Stimulated activated naive CD8-positive, alpha-beta T cell treated with anti-CD3 and anti-CD28 coated beads, Interleukin-15, amount 100 ng/mL, for 72 hours (primary cell): ENCODE measurements around the gene DMRTA2.

ENCODE experiments used
- ATAC-seq: fragments of 150-1000 bp; cut with Tn5 transposase; 2 replicates; pipeline ENCODE4 v1.10.0; 2021; ENCODE audit warnings: mild to moderate bottlenecking, moderate library complexity
- DNase-seq, 2 donors: peaks; one replicate each; pipeline ENCODE4 v3.0.0; 2021 to 2022
- H3K27ac Mint-ChIP-seq, 2 donors: one replicate each; pipeline ENCODE4 v1.8.0; 2022; ENCODE audit warnings: mild to moderate bottlenecking in 2 of 2, mixed read lengths in 2 of 2, moderate library complexity in 2 of 2
- H3K27me3 Mint-ChIP-seq: one replicate; pipeline ENCODE4 v1.8.0; 2022; ENCODE audit warnings: mixed read lengths
- H3K4me1 Mint-ChIP-seq: one replicate; pipeline ENCODE4 v1.8.0; 2022; ENCODE audit warnings: mild to moderate bottlenecking, mixed read lengths
- H3K4me3 Mint-ChIP-seq, 2 donors: one replicate each; pipeline ENCODE4 v1.8.0; 2022; ENCODE audit warnings: mild to moderate bottlenecking in 2 of 2, mixed read lengths in 2 of 2, moderate library complexity in 1 of 2
- H3K9me3 Mint-ChIP-seq, 2 donors: one replicate each; pipeline ENCODE4 v1.8.0; 2022; ENCODE audit warnings: mixed read lengths in 2 of 2

DMRTA2 gene

DNA sequence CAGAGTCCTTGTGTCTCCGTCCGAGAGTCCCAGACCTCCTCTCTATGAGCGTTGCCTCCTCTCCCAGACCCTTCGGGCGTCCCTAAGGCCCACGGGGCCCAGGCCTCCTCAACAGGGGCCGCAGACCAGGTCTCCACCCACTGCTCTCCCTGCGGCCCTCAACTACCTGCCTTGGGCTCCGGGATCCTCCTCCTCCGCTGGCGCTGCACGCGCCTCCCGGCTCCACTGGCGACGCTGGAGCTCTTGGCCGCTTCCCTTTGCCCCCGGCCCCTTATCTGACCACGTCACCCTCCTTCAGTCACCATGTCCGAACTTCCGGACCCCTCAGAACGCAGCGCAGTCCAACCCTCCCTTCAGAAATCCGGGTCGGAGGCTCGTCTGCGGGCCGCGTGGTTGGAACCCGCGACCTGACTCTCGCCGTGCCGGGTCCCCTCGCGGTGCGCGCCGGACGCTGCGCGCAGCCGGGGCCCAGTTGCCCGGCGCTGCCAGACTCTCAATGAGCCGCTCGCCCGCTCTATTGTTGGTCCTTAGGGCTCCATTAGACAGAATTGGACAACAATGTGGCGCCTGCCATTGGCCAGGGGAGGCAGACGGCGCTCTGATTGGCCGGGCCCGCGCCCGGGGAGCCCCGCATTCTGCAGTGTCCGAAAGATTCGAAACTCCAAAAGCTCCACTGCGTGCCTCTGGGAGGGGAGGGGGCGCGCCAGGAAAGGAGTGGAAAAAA is at the start of gene DMRTA2:
Gene DMRTA2, minus strand, starts transcription at position 498 of the 724 bp plus-strand sequence. CDS start 1,907 bp downstream, outside the sequence.
- peaks cover 87% of the 10 kb centered on the region for H3K4me1 Mint-ChIP-seq

DNA sequence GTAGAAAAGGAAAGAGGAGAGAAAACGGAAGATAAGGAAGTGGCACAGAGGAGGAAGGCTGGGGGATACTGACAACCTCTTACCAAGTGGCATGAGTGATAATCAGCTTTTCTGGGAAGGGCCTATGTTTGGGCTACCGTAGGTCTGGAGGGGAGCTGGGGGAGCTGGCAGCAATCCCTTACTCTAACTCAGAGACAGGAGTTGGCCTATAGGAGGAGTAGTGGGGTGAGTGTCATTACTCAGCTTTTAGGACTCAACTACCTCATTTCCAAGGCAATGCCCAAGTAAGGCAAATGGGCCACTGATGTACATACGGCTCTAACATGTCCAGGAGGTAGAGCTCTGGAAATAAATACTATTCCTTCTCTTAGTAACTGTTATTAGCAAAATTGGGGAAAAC is 48.7 kb upstream of the DMRTA2 start:
- H3K4me1 Mint-ChIP-seq: no peaks in the 10 kb centered on the region
- DNase-seq (no peak), ATAC-seq (no peak)
- H3K27me3 Mint-ChIP-seq: no peaks in the 10 kb centered on the region
- H3K9me3 Mint-ChIP-seq: no peaks in the 10 kb centered on the region
- no peak overlapping the region for H3K4me3 Mint-ChIP-seq
- H3K27ac Mint-ChIP-seq: no peak overlapping the region

More for the DNA sequence above, at the start of gene DMRTA2:
- Mint-ChIP-seq H3K27me3 (peaks cover 95% of the 10 kb centered on the region), H3K9me3 (no peaks in the 10 kb centered on the region), H3K27ac (peak within 1 kb of the TSS in 1 of 2 donors; percentile 72), H3K4me3 (peak within 1 kb of the TSS; percentile 80 to 89)
- DNase-seq (peak in 1 of 2 donors; percentile 20), ATAC-seq (peak; percentile 31)

DNA sequence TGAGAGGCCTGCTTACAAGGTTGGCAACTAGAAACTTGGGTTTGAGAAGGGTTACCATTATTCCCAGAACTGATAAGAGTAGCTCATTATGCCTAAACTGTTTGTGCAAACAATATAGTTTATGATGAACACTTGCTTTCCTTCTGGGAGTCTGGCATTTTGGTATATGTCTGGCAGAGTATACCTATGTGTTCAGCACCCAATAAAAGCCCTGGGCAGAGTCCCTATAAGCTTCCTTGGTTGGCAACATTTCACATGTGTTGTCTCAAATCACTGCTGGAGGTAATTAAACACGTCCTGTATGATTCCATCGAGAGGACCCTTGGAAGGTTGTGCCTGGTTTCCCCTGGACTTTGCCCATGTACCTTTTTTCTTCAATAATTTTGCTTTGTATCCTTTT is 39.7 kb upstream of the DMRTA2 start:
- Mint-ChIP-seq H3K27me3 (no peaks in the 10 kb centered on the region), H3K9me3 (no peaks in the 10 kb centered on the region), H3K4me3 (no peak overlapping the region), H3K4me1 (peaks cover 6% of the 10 kb centered on the region), H3K27ac (peak overlapping the region in 1 of 2 donors; percentile 42)
- DNase-seq: no peak
- no peak for ATAC-seq

DNA sequence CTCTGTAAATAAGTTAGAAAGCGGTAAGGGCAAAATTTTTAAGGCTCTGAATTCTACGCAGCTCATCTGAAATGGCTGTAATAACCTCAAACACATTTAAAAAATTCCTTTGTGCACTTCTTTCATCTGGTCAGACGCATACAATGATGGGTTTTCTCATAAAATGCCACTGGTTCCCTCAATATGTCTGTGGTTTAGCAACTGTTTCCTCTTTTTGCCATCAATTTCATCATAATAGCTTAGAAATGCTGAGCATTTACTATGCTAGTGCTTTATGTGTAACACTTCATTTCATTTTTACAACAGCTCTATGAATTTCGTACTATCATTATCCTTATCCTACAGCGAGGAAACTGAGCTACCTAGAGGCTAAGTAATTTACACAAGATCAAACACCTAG is 35.3 kb upstream of the DMRTA2 start:
- no peak for DNase-seq
- peak overlapping the region in 1 of 2 donors; percentile 71 for H3K27ac Mint-ChIP-seq
- peaks cover 14% of the 10 kb centered on the region for H3K4me1 Mint-ChIP-seq
- peak; percentile 59 for ATAC-seq
- no peaks in the 10 kb centered on the region for H3K9me3 Mint-ChIP-seq
- no peaks in the 10 kb centered on the region for H3K27me3 Mint-ChIP-seq
- no peak overlapping the region for H3K4me3 Mint-ChIP-seq

DNA sequence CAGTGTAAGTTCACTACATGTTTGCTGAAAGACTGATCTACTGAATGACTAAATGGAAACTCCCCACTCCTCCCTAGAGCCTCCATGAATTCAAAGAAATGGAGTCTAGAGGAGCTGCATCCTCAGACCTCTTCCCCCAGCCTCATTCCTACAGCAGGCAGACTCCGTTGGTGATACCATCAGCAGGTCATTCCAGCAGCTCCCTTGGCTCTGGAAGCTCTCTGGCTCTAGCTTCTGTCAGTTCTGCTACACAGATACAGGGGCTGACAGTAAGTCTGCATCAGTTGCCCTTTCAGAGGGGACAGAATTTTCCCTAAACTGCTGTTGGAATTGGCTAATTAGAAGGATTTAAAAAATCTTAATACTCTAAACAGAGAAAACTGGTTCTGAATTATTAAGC is 31.7 kb upstream of the DMRTA2 start:
- peak overlapping the region; percentile 13 to 57 for H3K27ac Mint-ChIP-seq
- no peaks in the 10 kb centered on the region for H3K27me3 Mint-ChIP-seq
- ATAC-seq: no peak
- DNase-seq: no peak
- no peak overlapping the region for H3K4me3 Mint-ChIP-seq
- H3K4me1 Mint-ChIP-seq: peaks cover 41% of the 10 kb centered on the region
- no peaks in the 10 kb centered on the region for H3K9me3 Mint-ChIP-seq

DNA sequence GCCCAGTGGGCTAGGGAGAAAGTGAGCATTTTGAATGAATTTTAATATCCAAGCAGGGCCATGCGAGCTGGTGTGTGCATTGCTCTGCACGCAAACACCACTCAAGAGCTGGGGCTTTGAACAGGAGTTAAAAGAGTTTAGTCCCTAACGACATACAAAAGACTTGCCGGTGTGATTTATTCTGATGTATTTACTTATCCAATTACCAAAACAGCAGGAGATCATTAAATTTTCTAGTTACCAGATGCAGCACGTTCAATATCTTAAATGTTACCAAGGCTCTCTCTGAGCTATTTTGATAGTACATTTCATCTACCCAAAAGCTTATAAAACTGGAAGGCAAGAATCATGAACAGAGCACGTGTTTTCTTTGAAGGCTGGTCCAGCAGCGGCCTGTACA is 30.0 kb upstream of the DMRTA2 start:
- H3K4me1 Mint-ChIP-seq: peaks cover 35% of the 10 kb centered on the region
- no peaks in the 10 kb centered on the region for H3K27me3 Mint-ChIP-seq
- H3K27ac Mint-ChIP-seq: no peak overlapping the region
- DNase-seq: no peak
- no peaks in the 10 kb centered on the region for H3K9me3 Mint-ChIP-seq
- ATAC-seq: no peak
- no peak overlapping the region for H3K4me3 Mint-ChIP-seq

DNA sequence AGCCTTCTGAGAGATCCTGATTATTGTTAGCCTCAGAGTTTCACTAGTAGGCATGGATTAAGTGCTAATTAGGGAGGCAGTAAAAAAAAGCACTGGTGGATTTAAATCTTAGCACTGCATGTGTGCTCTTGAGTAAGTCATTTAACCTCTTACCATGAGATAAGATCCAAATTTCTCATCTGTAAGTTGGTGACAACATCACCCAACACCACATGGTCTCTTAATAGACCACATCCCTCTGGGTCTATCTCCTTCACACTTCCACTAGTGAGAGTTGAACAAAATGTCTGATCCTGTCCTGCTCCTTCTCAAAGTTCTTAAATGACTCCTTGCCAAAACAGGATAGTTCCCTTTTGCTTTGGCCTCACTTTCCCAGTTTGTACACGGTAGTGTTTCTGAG is 29.5 kb upstream of the DMRTA2 start:
- H3K4me3 Mint-ChIP-seq: no peak overlapping the region
- H3K27me3 Mint-ChIP-seq: no peaks in the 10 kb centered on the region
- H3K4me1 Mint-ChIP-seq: peaks cover 35% of the 10 kb centered on the region
- H3K27ac Mint-ChIP-seq: no peak overlapping the region
- DNase-seq (no peak), ATAC-seq (peak; percentile 70)
- H3K9me3 Mint-ChIP-seq: no peaks in the 10 kb centered on the region

DNA sequence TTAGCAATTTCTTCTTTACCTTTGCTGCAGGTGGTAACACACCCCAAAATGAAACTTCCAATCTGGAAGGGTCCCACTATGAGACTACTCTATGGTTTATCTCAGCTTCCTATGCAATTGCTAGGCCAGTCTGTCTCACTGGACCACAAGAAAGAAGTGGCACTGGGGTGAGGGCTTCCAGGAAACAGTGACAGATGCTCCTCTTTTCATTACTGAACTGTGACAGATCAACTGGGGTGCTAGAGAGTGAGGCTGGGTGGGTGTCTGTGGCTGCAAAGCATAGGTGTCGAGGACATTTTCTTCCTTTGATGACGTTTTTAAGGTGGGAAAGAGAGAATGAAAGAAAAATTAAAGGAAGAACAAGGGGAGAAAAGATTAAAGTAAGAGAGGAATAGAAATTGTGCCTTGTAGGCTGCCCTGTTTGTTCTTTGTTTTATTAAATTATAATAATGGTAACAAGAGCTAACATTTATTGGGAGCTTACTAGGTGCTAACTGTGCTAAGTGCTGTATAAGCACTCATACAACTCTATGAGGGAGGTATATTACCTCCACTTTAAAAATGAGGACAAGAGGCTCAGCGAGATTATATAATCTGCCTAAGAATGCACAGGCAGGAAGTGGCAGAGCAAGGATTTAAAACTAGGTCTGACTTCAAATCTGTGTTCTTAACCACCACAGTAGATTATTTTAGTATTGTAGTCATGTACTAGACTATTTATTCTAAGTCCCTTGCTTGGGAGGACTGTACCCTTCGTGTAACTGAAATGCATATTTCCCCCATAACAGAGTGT is 27.8 kb upstream of the DMRTA2 start:
- Mint-ChIP-seq H3K27me3 (no peaks in the 10 kb centered on the region), H3K9me3 (no peaks in the 10 kb centered on the region), H3K4me3 (peak overlapping the region in 1 of 2 donors; percentile 2), H3K27ac (peak overlapping the region in 1 of 2 donors; percentile 15), H3K4me1 (peaks cover 35% of the 10 kb centered on the region)
- DNase-seq: peak in 1 of 2 donors; percentile 29
- peak; percentile 84 for ATAC-seq

DNA sequence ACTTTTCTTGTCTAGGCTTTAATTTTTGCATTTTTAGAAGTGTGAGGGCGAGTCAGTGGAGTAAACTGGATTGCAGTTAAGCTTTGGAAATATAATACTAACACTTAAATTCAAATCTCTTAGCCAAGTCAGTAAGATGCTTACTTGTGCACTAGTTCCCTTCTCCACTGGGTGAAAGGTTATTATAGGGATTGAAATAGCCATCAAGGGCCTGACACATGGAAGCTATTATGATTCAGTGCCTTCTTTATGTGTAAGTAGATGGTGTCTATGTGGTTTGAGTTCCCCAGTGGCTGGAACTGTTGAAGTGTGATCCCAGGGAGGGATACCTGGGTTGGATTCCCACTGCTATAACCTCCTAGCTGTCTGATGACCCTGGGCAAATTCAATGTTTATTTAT is 24.7 kb upstream of the DMRTA2 start:
- DNase-seq: no peak
- H3K4me1 Mint-ChIP-seq: peaks cover 21% of the 10 kb centered on the region
- H3K27me3 Mint-ChIP-seq: no peaks in the 10 kb centered on the region
- H3K9me3 Mint-ChIP-seq: no peaks in the 10 kb centered on the region
- no peak overlapping the region for H3K27ac Mint-ChIP-seq
- no peak for ATAC-seq
- H3K4me3 Mint-ChIP-seq: no peak overlapping the region

DNA sequence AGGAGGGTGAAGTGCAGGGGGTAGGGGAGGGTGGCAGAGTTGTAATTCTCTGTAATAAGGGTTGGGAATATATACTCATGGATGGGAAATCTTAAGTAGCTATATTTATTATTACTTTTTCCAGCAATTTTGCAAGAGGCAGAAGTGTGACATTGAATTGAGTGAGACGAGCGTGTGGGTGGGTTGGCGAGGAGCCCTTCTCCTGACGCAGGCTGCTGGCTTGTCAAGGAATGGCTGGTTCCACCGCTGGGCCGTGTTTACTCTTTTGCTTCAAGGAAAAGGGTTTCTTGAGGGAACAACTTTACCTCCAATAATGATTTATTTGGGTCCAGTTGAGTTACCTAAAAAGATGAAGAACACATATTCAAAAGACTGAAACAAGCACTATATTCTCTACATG is 17.9 kb upstream of the DMRTA2 start:
- Mint-ChIP-seq H3K4me1 (peaks cover 7% of the 10 kb centered on the region), H3K9me3 (no peaks in the 10 kb centered on the region), H3K4me3 (no peak overlapping the region), H3K27me3 (no peaks in the 10 kb centered on the region), H3K27ac (no peak overlapping the region)
- no peak for DNase-seq
- ATAC-seq: no peak

DNA sequence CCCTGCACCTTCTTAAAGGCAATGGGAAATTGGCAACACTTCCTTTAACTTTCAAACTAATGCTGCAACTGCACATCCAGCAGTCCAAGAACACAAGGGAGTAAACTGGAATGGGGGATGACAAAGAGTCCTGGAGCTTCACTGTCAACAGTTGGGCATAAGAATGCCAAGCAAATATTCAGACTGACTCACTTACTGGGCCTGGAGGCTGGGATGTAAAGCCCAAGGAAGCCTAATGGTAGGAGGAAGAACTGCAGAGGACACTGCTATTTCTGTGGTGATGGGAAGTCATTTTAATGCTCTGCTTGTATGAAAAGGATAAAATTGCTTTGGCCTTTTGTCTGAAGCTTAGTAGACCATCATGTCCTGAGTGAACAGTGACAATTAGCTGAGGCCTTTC is 15.7 kb upstream of the DMRTA2 start:
- no peaks in the 10 kb centered on the region for H3K27me3 Mint-ChIP-seq
- H3K4me1 Mint-ChIP-seq: peaks cover 7% of the 10 kb centered on the region
- no peaks in the 10 kb centered on the region for H3K9me3 Mint-ChIP-seq
- ATAC-seq (no peak), DNase-seq (no peak)
- no peak overlapping the region for H3K4me3 Mint-ChIP-seq
- H3K27ac Mint-ChIP-seq: no peak overlapping the region

DNA sequence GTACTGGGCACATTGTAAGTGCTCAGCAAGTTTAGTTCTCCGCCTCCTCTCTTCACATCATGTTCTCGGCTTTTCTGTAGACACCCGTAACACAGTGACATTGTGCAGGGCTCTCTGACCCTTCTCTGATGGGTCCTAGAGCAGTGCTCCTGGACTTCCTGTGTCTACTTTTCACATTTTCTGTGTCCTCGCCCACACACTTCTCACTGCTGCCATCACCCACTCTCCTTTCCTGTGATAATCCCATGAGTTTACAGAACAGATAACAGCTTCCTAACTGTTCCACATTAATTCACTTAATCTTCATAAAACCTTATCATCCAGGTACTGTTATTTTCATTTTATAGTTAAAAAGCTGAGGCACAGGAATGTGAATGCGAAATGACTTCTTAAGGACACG is 13.2 kb upstream of the DMRTA2 start:
- Mint-ChIP-seq H3K27ac (no peak overlapping the region), H3K27me3 (peaks cover 17% of the 10 kb centered on the region), H3K4me3 (no peak overlapping the region), H3K4me1 (peaks cover 7% of the 10 kb centered on the region), H3K9me3 (no peaks in the 10 kb centered on the region)
- DNase-seq: no peak
- no peak for ATAC-seq

DNA sequence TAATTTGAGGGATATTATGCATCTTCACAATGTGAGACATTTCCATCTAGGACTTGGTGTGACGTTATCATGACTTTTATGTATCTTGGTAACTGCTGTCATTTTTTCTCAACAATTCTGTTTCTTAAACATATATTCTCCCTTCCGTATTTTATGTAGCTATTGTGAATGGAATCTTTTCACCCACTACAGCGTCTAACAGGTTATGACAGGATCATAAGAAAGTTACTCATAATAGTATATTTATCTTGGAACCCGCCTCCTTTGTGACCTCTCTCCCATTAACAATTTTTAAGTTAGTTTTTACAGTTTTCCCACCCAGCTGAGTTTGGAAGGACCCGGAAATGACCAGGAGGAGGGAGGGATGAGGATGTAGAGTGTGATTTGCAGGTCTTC is 6.8 kb upstream of the DMRTA2 start:
- H3K4me3 Mint-ChIP-seq: no peak overlapping the region
- peaks cover 80% of the 10 kb centered on the region for H3K27me3 Mint-ChIP-seq
- H3K27ac Mint-ChIP-seq: peak overlapping the region in 1 of 2 donors; percentile 20
- DNase-seq (no peak), ATAC-seq (no peak)
- H3K4me1 Mint-ChIP-seq: peaks cover 50% of the 10 kb centered on the region
- H3K9me3 Mint-ChIP-seq: no peaks in the 10 kb centered on the region

DNA sequence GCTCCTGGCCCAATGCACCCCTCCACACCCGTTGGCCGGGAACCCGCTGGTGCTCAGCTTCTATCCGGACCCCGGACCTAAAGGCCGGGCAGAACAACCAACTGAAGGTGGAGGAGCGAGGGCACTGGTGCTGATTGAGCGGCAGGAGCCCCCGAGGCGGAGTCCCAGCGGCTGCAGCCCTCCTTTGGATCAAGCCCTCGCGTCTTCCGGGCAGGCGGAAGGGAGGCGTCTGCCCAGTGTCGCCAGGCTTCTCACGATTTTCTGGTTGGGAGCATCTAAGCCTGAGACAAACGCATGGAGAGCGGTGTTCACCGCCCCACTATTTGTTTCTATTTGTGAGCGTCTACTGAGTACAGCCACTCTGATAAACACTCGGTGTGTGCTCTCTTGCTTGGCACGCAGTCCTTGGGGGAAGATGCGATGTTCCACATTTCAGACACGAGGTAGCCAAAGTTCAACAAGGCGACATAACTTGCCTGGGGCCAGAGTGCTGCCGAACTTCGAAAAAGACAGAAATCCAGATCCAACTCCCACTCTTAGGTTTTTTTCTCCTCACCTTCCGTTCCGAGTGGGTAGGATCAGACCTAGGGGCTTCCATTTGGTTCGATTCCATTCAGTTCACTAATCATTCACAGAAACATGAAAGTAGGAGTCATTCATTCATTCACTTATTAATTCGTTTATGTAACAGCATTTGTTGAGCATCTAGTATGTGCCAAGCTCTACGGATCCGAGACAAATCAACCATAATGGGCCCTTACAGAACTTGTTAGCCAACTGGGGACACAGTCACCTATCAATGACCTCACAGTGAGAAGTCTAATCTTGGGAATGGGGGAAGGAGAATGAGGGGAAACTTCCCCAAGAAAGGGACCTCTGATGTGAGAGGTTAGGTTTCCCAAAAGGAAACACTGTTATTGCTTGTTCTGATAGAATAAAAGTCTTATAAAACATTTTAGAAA is 4.9 kb upstream of the DMRTA2 start:
- Mint-ChIP-seq H3K4me3 (peak overlapping the region; percentile 9 to 50), H3K4me1 (peaks cover 69% of the 10 kb centered on the region), H3K27ac (no peak overlapping the region), H3K9me3 (no peaks in the 10 kb centered on the region), H3K27me3 (peaks cover 98% of the 10 kb centered on the region)
- DNase-seq (peak in 1 of 2 donors; percentile 17), ATAC-seq (no peak)

DNA sequence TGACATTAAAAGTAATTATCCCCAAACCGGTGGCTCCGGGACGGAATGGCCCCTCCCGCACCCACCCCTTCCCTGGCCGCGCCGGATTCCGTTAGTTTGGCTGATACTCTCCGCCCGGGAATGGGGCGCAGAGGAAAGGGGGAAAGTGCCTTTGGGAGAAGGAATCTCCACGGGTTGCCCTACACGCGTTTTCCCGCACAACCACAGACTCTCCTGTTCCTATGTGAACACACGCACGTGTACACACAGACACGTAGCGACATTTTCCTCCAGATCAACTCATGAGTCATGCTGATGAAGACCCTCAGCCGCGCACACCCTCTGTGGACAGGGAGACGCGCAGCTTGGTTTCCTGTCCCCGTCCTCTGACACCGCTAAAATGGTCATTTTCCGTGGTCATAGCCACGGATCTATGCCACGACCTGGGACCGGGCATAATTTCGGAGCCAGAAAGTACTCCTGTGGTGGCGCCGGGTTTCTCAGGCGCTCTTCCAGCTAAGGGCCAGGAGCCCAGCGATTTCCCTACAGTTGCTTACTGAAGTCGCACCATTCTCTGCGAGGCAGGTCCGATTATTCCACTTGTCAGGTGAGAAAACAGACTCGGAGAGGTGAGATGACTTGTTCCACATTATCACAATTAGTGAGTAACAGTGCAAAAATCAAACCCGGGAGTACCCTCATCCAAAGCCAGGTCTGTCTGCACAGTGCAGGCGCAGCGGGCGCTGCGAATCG is 4.0 kb upstream of the DMRTA2 start:
- Mint-ChIP-seq H3K4me1 (peaks cover 77% of the 10 kb centered on the region), H3K27ac (peak overlapping the region in 1 of 2 donors; percentile 10), H3K9me3 (no peaks in the 10 kb centered on the region), H3K27me3 (peaks cover 98% of the 10 kb centered on the region), H3K4me3 (peak overlapping the region in 1 of 2 donors; percentile 50)
- ATAC-seq: no peak
- DNase-seq: peak in 1 of 2 donors; percentile 16
